Panc1 (cell line): Measurements from ENCODE around the gene MRPL40. TPM values are rescaled to one million over a fixed set of nuclear protein-coding genes. Genes with fewer than 3 reads are reported as not detected.

ENCODE experiments used
- ATAC-seq: fragments of 200-7000 bp; cut with Tn5 transposase; 2 replicates; pipeline ENCODE4 v1.9.1; 2020; ENCODE audit warnings: mild to moderate bottlenecking, moderate library complexity
- BruUV-seq: library from RNA; stranded (reverse); fragments of 400-500 nt; replicated peaks from 2 replicates; lab custom pipeline; 2021; lab: Mats Ljungman, UMichigan
- CTCF ChIA-PET: fragments of 300-600 bp; sonication (Branson Sonifier 250); formaldehyde crosslinking; loops from one replicate; lab custom pipeline; 2022; ENCODE audit warnings: antibody characterized with exemption; lab: Charles Lee
- POLR2A ChIA-PET: fragments of 300-600 bp; sonication (Branson Sonifier 250); formaldehyde crosslinking; loops from one replicate; lab custom pipeline; 2022; ENCODE audit warnings: antibody characterized with exemption; lab: Charles Lee
- DNase-seq: peaks from one replicate; pipeline ENCODE4 v3.0.0-alpha.2; 2010; ENCODE audit warnings: low read depth, low spot score
- H3K27ac ChIP-seq: 2 replicates; pipeline ENCODE4 v1.5.1; 2011; ENCODE audit warnings: mild to moderate bottlenecking, low read length, inconsistent platforms
- H3K27me3 ChIP-seq: fragments of 200-500 bp; sonication (Bioruptor generic); 2 replicates; pipeline ENCODE4 v1.6.0; 2014; ENCODE audit warnings: low read length, inconsistent platforms; ENCODE audit not compliant: control insufficient read depth, insufficient read depth
- H3K36me3 ChIP-seq: fragments of 200-500 bp; sonication (Bioruptor generic); 2 replicates; pipeline ENCODE4 v1.5.1; 2014; ENCODE audit warnings: inconsistent platforms, mild to moderate bottlenecking, low read length, moderate library complexity; ENCODE audit not compliant: control insufficient read depth, insufficient read depth
- H3K4me1 ChIP-seq: 2 replicates; pipeline ENCODE4 v1.5.1; 2011; ENCODE audit warnings: inconsistent platforms, mild to moderate bottlenecking, low read length, moderate library complexity; ENCODE audit not compliant: control insufficient read depth, insufficient read depth
- H3K4me3 ChIP-seq, 2 experiments: 2 replicates each; pipeline ENCODE4 v1.5.1; 2011 to 2012; ENCODE audit warnings: low read depth in 2 of 2, low read length in 2 of 2, mild to moderate bottlenecking in 2 of 2, inconsistent platforms in 1 of 2, moderate library complexity in 1 of 2
- H3K9me3 ChIP-seq: fragments of 200-500 bp; sonication (Bioruptor generic); 2 replicates; pipeline ENCODE4 v1.5.1; 2014; ENCODE audit warnings: low read depth, mild to moderate bottlenecking, inconsistent platforms, low read length, moderate library complexity; ENCODE audit not compliant: control insufficient read depth, insufficient read depth
- POLR2AphosphoS5 ChIP-seq: IDR thresholded peaks from 2 replicates; pipeline ENCODE4 v1.6.1; 2012; ENCODE audit warnings: mild to moderate bottlenecking, low read depth, low read length, moderate library complexity
- SIN3A ChIP-seq: IDR thresholded peaks from 2 replicates; pipeline ENCODE4 v1.6.1; 2012; ENCODE audit warnings: low read depth, mild to moderate bottlenecking, low read length, moderate library complexity, borderline replicate concordance; ENCODE audit not compliant: insufficient read depth
- TCF7L2 ChIP-seq: IDR thresholded peaks from 2 replicates; pipeline ENCODE4 v1.6.1; 2011; ENCODE audit warnings: mild to moderate bottlenecking, low read depth, low read length, inconsistent platforms
- in situ Hi-C: cut with HindIII; loops from 2 replicates; pipeline ENCODE4 v1.10.0; 2016; ENCODE audit warnings: low sequenced_read_pairs, low pct_unique_long_range_greater_than_20kb
- intact Hi-C: fragments of 100-400 bp; cut with micrococcal nuclease; formaldehyde crosslinking; loops from one replicate; pipeline ENCODE4 v1.10.0; 2022; ENCODE audit not compliant: unreplicated experiment
- total RNA-seq: library from RNA; stranded (reverse); gene quantifications from one replicate; pipeline ENCODE4 v1.2.1, GENCODE V29; 2021; ENCODE audit not compliant: unreplicated experiment
- TF ChIP-seq, protein P1 (sequence below), 2 experiments: IDR thresholded peaks; 2 replicates each; pipeline ENCODE4 v1.6.1; 2011 to 2012; ENCODE audit warnings: low read depth in 2 of 2, control low read depth in 1 of 2, low read length in 1 of 2, mild to moderate bottlenecking in 1 of 2, moderate library complexity in 1 of 2; ENCODE audit not compliant: insufficient read depth in 1 of 2
- TF ChIP-seq, protein P2 (sequence below): fragments of 450-650 bp; IDR thresholded peaks from 2 replicates; pipeline ENCODE4 v1.5.1; 2017; ENCODE audit warnings: mild to moderate bottlenecking

Gene MRPL40
- total RNA-seq, 1 experiment from 2014 or later: 36.3 TPM

DNA sequence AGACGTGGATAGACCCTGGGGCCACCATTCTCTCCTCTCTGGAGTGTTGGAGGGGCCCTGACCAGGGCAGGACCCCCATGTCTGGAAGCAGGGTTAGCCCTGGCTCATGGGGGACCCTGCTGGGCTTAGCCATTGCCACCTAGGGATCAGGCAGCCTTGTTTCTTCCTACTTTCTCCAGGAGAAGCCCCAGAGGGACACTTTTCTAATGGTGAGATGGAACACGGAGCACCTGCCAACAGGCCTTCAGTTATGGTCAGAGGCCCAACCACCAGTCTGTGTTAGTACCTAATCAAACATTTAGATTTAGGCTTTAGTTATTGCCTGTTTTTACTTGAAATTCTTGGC lies 17.1 kb downstream of the MRPL40 start:
- TF ChIP-seq SIN3A: no peak
- TF ChIP-seq, protein P1, sequence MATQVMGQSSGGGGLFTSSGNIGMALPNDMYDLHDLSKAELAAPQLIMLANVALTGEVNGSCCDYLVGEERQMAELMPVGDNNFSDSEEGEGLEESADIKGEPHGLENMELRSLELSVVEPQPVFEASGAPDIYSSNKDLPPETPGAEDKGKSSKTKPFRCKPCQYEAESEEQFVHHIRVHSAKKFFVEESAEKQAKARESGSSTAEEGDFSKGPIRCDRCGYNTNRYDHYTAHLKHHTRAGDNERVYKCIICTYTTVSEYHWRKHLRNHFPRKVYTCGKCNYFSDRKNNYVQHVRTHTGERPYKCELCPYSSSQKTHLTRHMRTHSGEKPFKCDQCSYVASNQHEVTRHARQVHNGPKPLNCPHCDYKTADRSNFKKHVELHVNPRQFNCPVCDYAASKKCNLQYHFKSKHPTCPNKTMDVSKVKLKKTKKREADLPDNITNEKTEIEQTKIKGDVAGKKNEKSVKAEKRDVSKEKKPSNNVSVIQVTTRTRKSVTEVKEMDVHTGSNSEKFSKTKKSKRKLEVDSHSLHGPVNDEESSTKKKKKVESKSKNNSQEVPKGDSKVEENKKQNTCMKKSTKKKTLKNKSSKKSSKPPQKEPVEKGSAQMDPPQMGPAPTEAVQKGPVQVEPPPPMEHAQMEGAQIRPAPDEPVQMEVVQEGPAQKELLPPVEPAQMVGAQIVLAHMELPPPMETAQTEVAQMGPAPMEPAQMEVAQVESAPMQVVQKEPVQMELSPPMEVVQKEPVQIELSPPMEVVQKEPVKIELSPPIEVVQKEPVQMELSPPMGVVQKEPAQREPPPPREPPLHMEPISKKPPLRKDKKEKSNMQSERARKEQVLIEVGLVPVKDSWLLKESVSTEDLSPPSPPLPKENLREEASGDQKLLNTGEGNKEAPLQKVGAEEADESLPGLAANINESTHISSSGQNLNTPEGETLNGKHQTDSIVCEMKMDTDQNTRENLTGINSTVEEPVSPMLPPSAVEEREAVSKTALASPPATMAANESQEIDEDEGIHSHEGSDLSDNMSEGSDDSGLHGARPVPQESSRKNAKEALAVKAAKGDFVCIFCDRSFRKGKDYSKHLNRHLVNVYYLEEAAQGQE (IDR thresholded peaks at IDR 0.05; ENCODE audit: insufficient read depth in 1 of 2, low read depth in 2 of 2, low read length in 1 of 2): no peak
- no peak for TF ChIP-seq TCF7L2
- TF ChIP-seq, protein P2, sequence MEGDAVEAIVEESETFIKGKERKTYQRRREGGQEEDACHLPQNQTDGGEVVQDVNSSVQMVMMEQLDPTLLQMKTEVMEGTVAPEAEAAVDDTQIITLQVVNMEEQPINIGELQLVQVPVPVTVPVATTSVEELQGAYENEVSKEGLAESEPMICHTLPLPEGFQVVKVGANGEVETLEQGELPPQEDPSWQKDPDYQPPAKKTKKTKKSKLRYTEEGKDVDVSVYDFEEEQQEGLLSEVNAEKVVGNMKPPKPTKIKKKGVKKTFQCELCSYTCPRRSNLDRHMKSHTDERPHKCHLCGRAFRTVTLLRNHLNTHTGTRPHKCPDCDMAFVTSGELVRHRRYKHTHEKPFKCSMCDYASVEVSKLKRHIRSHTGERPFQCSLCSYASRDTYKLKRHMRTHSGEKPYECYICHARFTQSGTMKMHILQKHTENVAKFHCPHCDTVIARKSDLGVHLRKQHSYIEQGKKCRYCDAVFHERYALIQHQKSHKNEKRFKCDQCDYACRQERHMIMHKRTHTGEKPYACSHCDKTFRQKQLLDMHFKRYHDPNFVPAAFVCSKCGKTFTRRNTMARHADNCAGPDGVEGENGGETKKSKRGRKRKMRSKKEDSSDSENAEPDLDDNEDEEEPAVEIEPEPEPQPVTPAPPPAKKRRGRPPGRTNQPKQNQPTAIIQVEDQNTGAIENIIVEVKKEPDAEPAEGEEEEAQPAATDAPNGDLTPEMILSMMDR: no peak
- no peak for TF ChIP-seq POLR2AphosphoS5
- POLR2A ChIA-PET: no interaction called here
- ATAC-seq (no peak), DNase-seq (no peak)
- Histone ChIP-seq H3K4me3 (no peak overlapping the region), H3K4me1 (peaks cover 16% of the 10 kb centered on the region; the same call in 1 of the 2 replicates), H3K36me3 (no peaks in the 10 kb centered on the region; the same call in 1 of the 2 replicates), H3K9me3 (no peaks in the 10 kb centered on the region), H3K27ac (no peak overlapping the region), H3K27me3 (no peaks in the 10 kb centered on the region)
- no TSS peak for BruUV-seq
- intact Hi-C loops: no loop called here
- CTCF ChIA-PET: no interaction called here
- in situ Hi-C loops: no loop called here

DNA sequence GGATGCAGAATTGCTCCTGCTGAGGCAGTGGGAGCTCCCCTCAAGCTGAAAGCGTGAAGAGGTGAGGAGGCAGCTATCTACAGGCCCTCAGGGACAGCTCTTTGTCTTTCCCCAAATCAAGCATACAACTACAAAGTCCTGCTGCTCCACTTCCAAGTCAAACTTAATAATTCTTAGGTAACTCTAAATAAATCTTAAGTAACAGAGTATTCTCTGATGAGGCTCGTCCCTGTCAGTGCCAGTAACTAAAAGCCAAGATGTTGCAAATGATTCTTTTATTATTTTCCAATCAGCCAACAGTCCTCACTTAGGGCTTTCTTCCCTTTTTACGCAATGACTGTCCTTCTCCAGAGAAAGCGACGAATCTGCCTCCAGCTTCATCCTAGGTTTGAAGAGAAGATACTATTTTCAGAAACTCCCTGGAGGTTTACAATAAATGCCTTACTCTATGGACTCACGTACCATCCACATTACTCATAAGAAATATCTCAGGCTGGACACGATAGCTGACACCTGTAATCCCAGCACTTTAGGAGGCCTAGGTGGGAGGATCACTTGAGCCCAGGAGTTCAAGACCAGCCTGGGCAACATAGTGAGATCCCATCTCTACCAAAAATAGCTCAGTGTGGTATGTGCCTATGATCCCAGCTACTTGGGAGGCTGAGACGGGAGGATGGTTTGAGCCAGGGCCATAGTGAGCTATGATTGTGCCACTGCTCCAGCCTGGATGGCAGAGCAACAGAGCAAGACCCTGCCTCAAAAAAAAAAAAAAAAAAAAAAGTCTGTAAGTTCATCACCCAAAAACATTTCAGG lies 18.2 kb downstream of the MRPL40 start:
- Histone ChIP-seq H3K27ac (no peak overlapping the region), H3K4me3 (no peak overlapping the region), H3K9me3 (no peaks in the 10 kb centered on the region), H3K27me3 (no peaks in the 10 kb centered on the region), H3K4me1 (peaks cover 16% of the 10 kb centered on the region; the same call in 1 of the 2 replicates), H3K36me3 (peaks cover 3% of the 10 kb centered on the region)
- no peak for DNase-seq
- POLR2A ChIA-PET: no interaction called here
- TF ChIP-seq POLR2AphosphoS5 (no peak), TCF7L2 (no peak), SIN3A (no peak)
- TF ChIP-seq, protein P2: no peak
- TF ChIP-seq, protein P1 (IDR thresholded peaks at IDR 0.05; ENCODE audit: insufficient read depth in 1 of 2, low read depth in 2 of 2, low read length in 1 of 2): no peak
- CTCF ChIA-PET: no interaction called here
- in situ Hi-C loops (no loop called here), intact Hi-C loops (no loop called here)
- no peak for ATAC-seq
- BruUV-seq: no TSS peak
